ENCODE results near the gene POLE. TPM values are rescaled to one million over a fixed set of nuclear protein-coding genes. Genes with fewer than 3 reads are reported as not detected.

POLE gene
- total and polyA plus RNA-seq, 2 donors from 2014 or later, result 5.3 to 23.0 TPM

DNA sequence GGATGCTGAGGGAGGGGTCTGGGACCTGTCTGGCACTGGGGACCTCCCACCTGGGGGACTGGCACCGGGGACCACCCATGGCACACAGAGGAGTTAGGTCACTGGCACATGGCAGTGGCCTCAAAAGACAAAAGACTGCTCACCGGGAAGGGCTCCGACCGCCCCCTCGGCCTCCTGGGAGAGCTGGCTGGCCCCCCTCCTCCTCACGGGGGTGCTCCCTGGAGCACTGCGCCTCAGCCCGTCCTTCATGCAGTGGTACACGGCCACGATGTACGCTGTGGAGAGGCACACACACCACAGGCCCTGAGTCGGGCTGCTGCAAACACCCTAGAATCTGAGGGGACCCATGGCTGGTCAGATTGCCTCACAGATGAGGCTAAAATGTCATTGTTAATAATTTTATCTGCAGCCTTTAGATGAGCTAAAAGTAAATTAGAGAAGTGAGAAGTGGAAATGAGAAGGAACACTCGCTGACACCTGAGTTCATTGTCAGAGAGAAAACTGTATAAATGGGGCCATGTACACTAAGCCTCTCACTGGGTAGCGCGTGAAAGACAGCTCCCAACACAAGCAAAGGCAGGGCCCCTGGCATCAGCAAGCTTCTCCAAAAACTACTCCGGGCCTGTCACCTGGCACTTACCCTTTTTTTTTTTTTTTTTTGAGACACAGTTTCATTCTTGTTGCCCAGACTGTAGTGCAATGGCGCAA is 54.5 kb downstream of the POLE start:
- H3K27ac ChIP-seq (ENCODE audit: low read depth in 2 of 2, low read length in 2 of 2), result no peak overlapping the region
- TF ChIP-seq, protein P1, sequence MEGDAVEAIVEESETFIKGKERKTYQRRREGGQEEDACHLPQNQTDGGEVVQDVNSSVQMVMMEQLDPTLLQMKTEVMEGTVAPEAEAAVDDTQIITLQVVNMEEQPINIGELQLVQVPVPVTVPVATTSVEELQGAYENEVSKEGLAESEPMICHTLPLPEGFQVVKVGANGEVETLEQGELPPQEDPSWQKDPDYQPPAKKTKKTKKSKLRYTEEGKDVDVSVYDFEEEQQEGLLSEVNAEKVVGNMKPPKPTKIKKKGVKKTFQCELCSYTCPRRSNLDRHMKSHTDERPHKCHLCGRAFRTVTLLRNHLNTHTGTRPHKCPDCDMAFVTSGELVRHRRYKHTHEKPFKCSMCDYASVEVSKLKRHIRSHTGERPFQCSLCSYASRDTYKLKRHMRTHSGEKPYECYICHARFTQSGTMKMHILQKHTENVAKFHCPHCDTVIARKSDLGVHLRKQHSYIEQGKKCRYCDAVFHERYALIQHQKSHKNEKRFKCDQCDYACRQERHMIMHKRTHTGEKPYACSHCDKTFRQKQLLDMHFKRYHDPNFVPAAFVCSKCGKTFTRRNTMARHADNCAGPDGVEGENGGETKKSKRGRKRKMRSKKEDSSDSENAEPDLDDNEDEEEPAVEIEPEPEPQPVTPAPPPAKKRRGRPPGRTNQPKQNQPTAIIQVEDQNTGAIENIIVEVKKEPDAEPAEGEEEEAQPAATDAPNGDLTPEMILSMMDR (IDR thresholded peaks at IDR 0.05; ENCODE audit: borderline replicate concordance, extremely low read depth, insufficient read depth), result no peak
- peaks cover 7 to 25% (median 14%) of the 10 kb centered on the region in 3 donors for H3K36me3 ChIP-seq (ENCODE audit: control insufficient read depth in 2 of 3, insufficient read depth in 3 of 3, low read length in 3 of 3)
- H3K9ac ChIP-seq (ENCODE audit: low read length in 3 of 3), result no peak overlapping the region
- FAIRE-seq (no peak), DNase-seq (peak in 1 of 5 donors; percentile 61)
- H3K27me3 ChIP-seq (ENCODE audit: control insufficient read depth, insufficient read depth, low read length), result no peaks in the 10 kb centered on the region
- intact Hi-C loops (cut with DNase I), result no loop called here
- no peaks in the 10 kb centered on the region for H3K4me1 ChIP-seq (ENCODE audit: control insufficient read depth in 2 of 3, insufficient read depth in 2 of 3, low read depth in 1 of 3, low read length in 3 of 3)
- H3K9me3 ChIP-seq (ENCODE audit: control insufficient read depth in 2 of 3, insufficient read depth in 1 of 3, low read length in 3 of 3), result peaks cover 0 to 2% (median 0%) of the 10 kb centered on the region in 3 donors
- H3K4me3 ChIP-seq (ENCODE audit: low read length in 3 of 3), result no peak overlapping the region

DNA sequence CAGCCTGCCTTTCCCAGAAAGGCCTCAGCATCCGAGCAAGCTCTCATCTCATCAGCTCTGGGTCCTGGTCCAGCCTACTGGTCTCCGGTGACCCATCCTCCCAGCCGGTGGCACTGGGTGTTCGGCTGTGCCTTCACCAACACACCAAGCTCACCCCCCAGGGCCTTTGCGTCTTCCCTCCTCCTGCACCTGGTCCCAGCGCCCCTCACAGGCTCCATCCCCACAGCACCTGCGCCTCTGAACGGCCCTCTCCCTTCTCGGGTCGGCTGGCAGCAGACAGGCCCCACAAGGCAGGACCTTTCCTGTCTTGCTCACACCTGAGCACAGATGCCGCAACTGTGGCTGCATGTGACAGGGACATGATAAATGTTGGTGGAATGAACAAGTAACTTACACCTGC is 55.5 kb downstream of the POLE start:
- no peak for FAIRE-seq
- DNase-seq, result peak in 1 of 5 donors; percentile 66
- Histone ChIP-seq H3K4me1 (ENCODE audit: control insufficient read depth in 2 of 3, insufficient read depth in 2 of 3, low read depth in 1 of 3, low read length in 3 of 3) (no peaks in the 10 kb centered on the region), H3K4me3 (ENCODE audit: low read length in 3 of 3) (no peak overlapping the region), H3K9me3 (ENCODE audit: control insufficient read depth in 2 of 3, insufficient read depth in 1 of 3, low read length in 3 of 3) (peaks cover 0 to 2% (median 0%) of the 10 kb centered on the region in 3 donors), H3K9ac (ENCODE audit: low read length in 3 of 3) (no peak overlapping the region), H3K27ac (ENCODE audit: low read depth in 2 of 2, low read length in 2 of 2) (no peak overlapping the region), H3K27me3 (ENCODE audit: control insufficient read depth, insufficient read depth, low read length) (no peaks in the 10 kb centered on the region), H3K36me3 (ENCODE audit: control insufficient read depth in 2 of 3, insufficient read depth in 3 of 3, low read length in 3 of 3) (peaks cover 7 to 25% (median 13%) of the 10 kb centered on the region in 3 donors)
- TF ChIP-seq, protein P1 (IDR thresholded peaks at IDR 0.05; ENCODE audit: borderline replicate concordance, extremely low read depth, insufficient read depth), result no peak
- intact Hi-C loops (cut with DNase I), result no loop called here

DNA sequence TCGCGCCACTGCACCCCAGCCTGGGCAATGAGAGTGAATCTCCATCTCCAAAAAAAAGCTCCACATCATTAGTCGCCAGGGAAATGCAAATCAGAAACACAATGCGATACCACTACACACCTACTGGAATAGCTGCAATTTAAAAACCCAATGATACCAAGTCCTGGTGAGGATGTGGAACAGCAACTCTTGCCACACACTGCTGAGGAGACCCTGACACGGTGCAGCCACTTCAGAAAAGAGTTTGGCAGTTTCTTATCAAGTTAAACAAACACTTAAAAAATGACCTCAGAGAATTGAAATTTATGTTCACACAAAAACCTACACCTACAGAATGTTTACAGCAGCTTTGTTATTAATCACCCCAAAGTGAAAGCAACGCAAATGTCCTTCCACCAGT is 56.5 kb downstream of the POLE start:
- H3K27me3 ChIP-seq (ENCODE audit: control insufficient read depth, insufficient read depth, low read length), result no peaks in the 10 kb centered on the region
- H3K9me3 ChIP-seq (ENCODE audit: control insufficient read depth in 2 of 3, insufficient read depth in 1 of 3, low read length in 3 of 3), result peaks cover 0 to 2% (median 0%) of the 10 kb centered on the region in 3 donors
- H3K27ac ChIP-seq (ENCODE audit: low read depth in 2 of 2, low read length in 2 of 2), result no peak overlapping the region
- FAIRE-seq (no peak), DNase-seq (no peak)
- H3K36me3 ChIP-seq (ENCODE audit: control insufficient read depth in 2 of 3, insufficient read depth in 3 of 3, low read length in 3 of 3), result peaks cover 7 to 21% (median 13%) of the 10 kb centered on the region in 3 donors
- TF ChIP-seq, protein P1 (IDR thresholded peaks at IDR 0.05; ENCODE audit: borderline replicate concordance, extremely low read depth, insufficient read depth), result no peak
- intact Hi-C loops (cut with DNase I), result no loop called here
- H3K9ac ChIP-seq (ENCODE audit: low read length in 3 of 3), result no peak overlapping the region
- H3K4me3 ChIP-seq (ENCODE audit: low read length in 3 of 3), result no peak overlapping the region
- H3K4me1 ChIP-seq (ENCODE audit: control insufficient read depth in 2 of 3, insufficient read depth in 2 of 3, low read depth in 1 of 3, low read length in 3 of 3), result no peaks in the 10 kb centered on the region

All from kidney (tissue), 14 donors.